Neural cell (in vitro differentiated cells): ENCODE data around the gene VSIG10. TPM values are rescaled to one million over a fixed set of nuclear protein-coding genes. Genes with fewer than 3 reads are reported as not detected.

Experiments used
- H2AFZ ChIP-seq: fragments of 200-600, 300-800 bp; sonication (generic), shearing (Covaris generic); 2 replicates; pipeline ENCODE4 v1.6.0; 2014; ENCODE audit warnings: low read depth, mild to moderate bottlenecking, antibody characterized with exemption, low read length, moderate library complexity
- H3F3A ChIP-seq: fragments of 200-600 bp; shearing (Covaris generic); 2 replicates; pipeline ENCODE4 v1.6.1; 2016; ENCODE audit warnings: mild to moderate bottlenecking, moderate library complexity, mixed read lengths, antibody characterized with exemption, low read length; ENCODE audit not compliant: insufficient read depth, poor library complexity, severe bottlenecking
- H3K27ac ChIP-seq: fragments of 200-600, 300-800 bp; sonication (generic), shearing (Covaris generic); 2 replicates; pipeline ENCODE4 v1.5.1; 2014; ENCODE audit warnings: mild to moderate bottlenecking, low read length, moderate library complexity
- H3K27me3 ChIP-seq: fragments of 300-800, 200-600 bp; sonication (generic), shearing (Covaris generic); 2 replicates; pipeline ENCODE4 v1.6.0; 2014; ENCODE audit warnings: mild to moderate bottlenecking, low read depth, low read length, moderate library complexity; ENCODE audit not compliant: insufficient read depth
- H3K36me3 ChIP-seq: fragments of 300-800, 200-600 bp; sonication (generic), shearing (Covaris generic); 2 replicates; pipeline ENCODE4 v1.5.1; 2014; ENCODE audit warnings: mild to moderate bottlenecking, antibody characterized with exemption, low read length, moderate library complexity; ENCODE audit not compliant: insufficient read depth
- H3K4me2 ChIP-seq: fragments of 300-800, 200-600 bp; sonication (generic), shearing (Covaris generic); 2 replicates; pipeline ENCODE4 v1.6.0; 2014; ENCODE audit warnings: mild to moderate bottlenecking, low read length
- H3K4me3 ChIP-seq: fragments of 300-800, 200-600 bp; sonication (generic), shearing (Covaris generic); 2 replicates; pipeline ENCODE4 v1.5.1; 2014; ENCODE audit warnings: mild to moderate bottlenecking, low read length, moderate library complexity
- H3K79me2 ChIP-seq: fragments of 200-600 bp; shearing (Covaris generic); replicated peaks from 2 replicates; pipeline ENCODE4 v1.6.0; 2014; ENCODE audit warnings: mild to moderate bottlenecking, low read length, moderate library complexity; ENCODE audit not compliant: insufficient read depth
- H3K9ac ChIP-seq: fragments of 300-800, 200-600 bp; sonication (generic), shearing (Covaris generic); 2 replicates; pipeline ENCODE4 v1.6.1; 2016; ENCODE audit warnings: mild to moderate bottlenecking, low read length, mixed read lengths
- H3K9me2 ChIP-seq: fragments of 200-600 bp; shearing (Covaris generic); 2 replicates; pipeline ENCODE4 v1.6.1; 2016; ENCODE audit warnings: mild to moderate bottlenecking, low read length, mixed read lengths; ENCODE audit not compliant: insufficient read depth
- H3K9me3 ChIP-seq: fragments of 200-600, 300-800 bp; sonication (generic), shearing (Covaris generic); 2 replicates; pipeline ENCODE4 v1.6.1; 2016; ENCODE audit warnings: mild to moderate bottlenecking, mixed run types, low read length, moderate library complexity, mixed read lengths
- H4K20me1 ChIP-seq: fragments of 200-600 bp; shearing (Covaris generic); 2 replicates; pipeline ENCODE4 v1.6.1; 2016; ENCODE audit warnings: mild to moderate bottlenecking, mixed run types; ENCODE audit not compliant: insufficient read depth
- EP300 ChIP-seq: fragments of 450-650 bp; conservative IDR thresholded peaks from 2 replicates; pipeline ENCODE4 v1.6.1; 2014; ENCODE audit warnings: antibody characterized with exemption, mild to moderate bottlenecking, moderate library complexity; ENCODE audit not compliant: poor library complexity, severe bottlenecking
- EZH2 ChIP-seq: fragments of 200-600, 300-800 bp; shearing (Covaris generic), sonication (generic); IDR thresholded peaks from 2 replicates; pipeline ENCODE4 v1.6.1; 2014; ENCODE audit warnings: antibody characterized with exemption, low read length, borderline replicate concordance, mild to moderate bottlenecking; ENCODE audit not compliant: insufficient read depth, poor library complexity, severe bottlenecking
- MXI1 ChIP-seq: fragments of 450-650 bp; conservative IDR thresholded peaks from 2 replicates; pipeline ENCODE4 v1.6.1; 2014; ENCODE audit warnings: antibody characterized with exemption, mild to moderate bottlenecking; ENCODE audit not compliant: poor library complexity, severe bottlenecking
- POLR2AphosphoS5 ChIP-seq: IDR thresholded peaks from 2 replicates; pipeline ENCODE4 v1.6.1; 2012
- RAD21 ChIP-seq: fragments of 450-650 bp; conservative IDR thresholded peaks from 2 replicates; pipeline ENCODE4 v1.6.1; 2014; ENCODE audit warnings: antibody characterized with exemption, mild to moderate bottlenecking, moderate library complexity
- SMC3 ChIP-seq: fragments of 450-650 bp; conservative IDR thresholded peaks from 2 replicates; pipeline ENCODE4 v1.6.1; 2014; ENCODE audit warnings: antibody characterized with exemption, mild to moderate bottlenecking, moderate library complexity; ENCODE audit not compliant: poor library complexity
- TAF1 ChIP-seq: IDR thresholded peaks from 2 replicates; pipeline ENCODE4 v1.6.1; 2012; ENCODE audit warnings: low read depth
- polyA plus RNA-seq: library from polyadenylated mRNA; depleted of rRNA; stranded (reverse); fragments of >200 nt; gene quantifications from 2 replicates; pipeline ENCODE4 v1.2.3, GENCODE V29; 2014
- TF ChIP-seq, protein P1 (sequence below): fragments of 450-650 bp; IDR thresholded peaks from 2 replicates; pipeline ENCODE4 v1.5.1; 2014; ENCODE audit warnings: antibody characterized with exemption, mild to moderate bottlenecking, moderate library complexity; ENCODE audit not compliant: poor library complexity, severe bottlenecking
- TF ChIP-seq, protein P2 (sequence below): IDR thresholded peaks from 2 replicates; pipeline ENCODE4 v1.6.1; 2012; ENCODE audit warnings: borderline replicate concordance

Gene VSIG10
- polyA plus RNA-seq, 1 donor from 2014 or later: 2.0 TPM

DNA sequence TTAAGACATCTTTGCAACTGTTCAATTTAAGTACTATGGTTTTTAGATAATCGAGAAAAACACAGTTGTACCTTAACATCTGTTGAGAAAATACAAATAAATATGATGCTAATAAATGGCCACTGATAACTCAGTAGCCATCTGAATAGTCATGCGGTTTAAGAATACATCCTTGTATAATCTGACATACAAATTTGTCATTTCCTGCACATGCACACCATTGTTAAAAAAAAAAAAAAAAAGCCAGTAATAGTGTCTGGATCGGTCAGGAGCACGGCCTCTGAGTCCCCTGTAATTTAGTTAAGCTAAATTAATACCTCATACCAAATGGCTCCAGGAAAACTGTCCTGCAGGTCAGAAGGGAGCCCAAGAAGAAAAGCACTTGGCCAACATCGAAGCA lies 70.5 kb downstream of the VSIG10 start:
- TF ChIP-seq EZH2 (no peak), POLR2AphosphoS5 (no peak), MXI1 (no peak), SMC3 (no peak), EP300 (no peak), TAF1 (no peak), RAD21 (no peak)
- TF ChIP-seq, protein P1, sequence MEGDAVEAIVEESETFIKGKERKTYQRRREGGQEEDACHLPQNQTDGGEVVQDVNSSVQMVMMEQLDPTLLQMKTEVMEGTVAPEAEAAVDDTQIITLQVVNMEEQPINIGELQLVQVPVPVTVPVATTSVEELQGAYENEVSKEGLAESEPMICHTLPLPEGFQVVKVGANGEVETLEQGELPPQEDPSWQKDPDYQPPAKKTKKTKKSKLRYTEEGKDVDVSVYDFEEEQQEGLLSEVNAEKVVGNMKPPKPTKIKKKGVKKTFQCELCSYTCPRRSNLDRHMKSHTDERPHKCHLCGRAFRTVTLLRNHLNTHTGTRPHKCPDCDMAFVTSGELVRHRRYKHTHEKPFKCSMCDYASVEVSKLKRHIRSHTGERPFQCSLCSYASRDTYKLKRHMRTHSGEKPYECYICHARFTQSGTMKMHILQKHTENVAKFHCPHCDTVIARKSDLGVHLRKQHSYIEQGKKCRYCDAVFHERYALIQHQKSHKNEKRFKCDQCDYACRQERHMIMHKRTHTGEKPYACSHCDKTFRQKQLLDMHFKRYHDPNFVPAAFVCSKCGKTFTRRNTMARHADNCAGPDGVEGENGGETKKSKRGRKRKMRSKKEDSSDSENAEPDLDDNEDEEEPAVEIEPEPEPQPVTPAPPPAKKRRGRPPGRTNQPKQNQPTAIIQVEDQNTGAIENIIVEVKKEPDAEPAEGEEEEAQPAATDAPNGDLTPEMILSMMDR: no peak
- TF ChIP-seq, protein P2, sequence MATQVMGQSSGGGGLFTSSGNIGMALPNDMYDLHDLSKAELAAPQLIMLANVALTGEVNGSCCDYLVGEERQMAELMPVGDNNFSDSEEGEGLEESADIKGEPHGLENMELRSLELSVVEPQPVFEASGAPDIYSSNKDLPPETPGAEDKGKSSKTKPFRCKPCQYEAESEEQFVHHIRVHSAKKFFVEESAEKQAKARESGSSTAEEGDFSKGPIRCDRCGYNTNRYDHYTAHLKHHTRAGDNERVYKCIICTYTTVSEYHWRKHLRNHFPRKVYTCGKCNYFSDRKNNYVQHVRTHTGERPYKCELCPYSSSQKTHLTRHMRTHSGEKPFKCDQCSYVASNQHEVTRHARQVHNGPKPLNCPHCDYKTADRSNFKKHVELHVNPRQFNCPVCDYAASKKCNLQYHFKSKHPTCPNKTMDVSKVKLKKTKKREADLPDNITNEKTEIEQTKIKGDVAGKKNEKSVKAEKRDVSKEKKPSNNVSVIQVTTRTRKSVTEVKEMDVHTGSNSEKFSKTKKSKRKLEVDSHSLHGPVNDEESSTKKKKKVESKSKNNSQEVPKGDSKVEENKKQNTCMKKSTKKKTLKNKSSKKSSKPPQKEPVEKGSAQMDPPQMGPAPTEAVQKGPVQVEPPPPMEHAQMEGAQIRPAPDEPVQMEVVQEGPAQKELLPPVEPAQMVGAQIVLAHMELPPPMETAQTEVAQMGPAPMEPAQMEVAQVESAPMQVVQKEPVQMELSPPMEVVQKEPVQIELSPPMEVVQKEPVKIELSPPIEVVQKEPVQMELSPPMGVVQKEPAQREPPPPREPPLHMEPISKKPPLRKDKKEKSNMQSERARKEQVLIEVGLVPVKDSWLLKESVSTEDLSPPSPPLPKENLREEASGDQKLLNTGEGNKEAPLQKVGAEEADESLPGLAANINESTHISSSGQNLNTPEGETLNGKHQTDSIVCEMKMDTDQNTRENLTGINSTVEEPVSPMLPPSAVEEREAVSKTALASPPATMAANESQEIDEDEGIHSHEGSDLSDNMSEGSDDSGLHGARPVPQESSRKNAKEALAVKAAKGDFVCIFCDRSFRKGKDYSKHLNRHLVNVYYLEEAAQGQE: no peak
- Histone ChIP-seq H3K9me3 (no peaks in the 10 kb centered on the region), H3K4me2 (no peak overlapping the region), H3K9ac (no peak overlapping the region), H3K27me3 (no peaks in the 10 kb centered on the region), H3K36me3 (peaks cover 6% of the 10 kb centered on the region), H3K4me3 (no peak overlapping the region), H3K79me2 (no peaks in the 10 kb centered on the region), H2AFZ (no peak overlapping the region), H3K9me2 (no peaks in the 10 kb centered on the region), H4K20me1 (no peaks in the 10 kb centered on the region), H3K27ac (no peak overlapping the region), H3F3A (no peaks in the 10 kb centered on the region)

GRCh38 chr12:118032188-118032587 lies 71.6 kb downstream of the VSIG10 start:
- Histone ChIP-seq H3K4me3 (no peak overlapping the region), H3K9ac (no peak overlapping the region), H3K27ac (no peak overlapping the region), H3K79me2 (no peaks in the 10 kb centered on the region), H3K36me3 (peaks cover 6% of the 10 kb centered on the region), H4K20me1 (no peaks in the 10 kb centered on the region), H3F3A (no peaks in the 10 kb centered on the region), H3K9me2 (no peaks in the 10 kb centered on the region), H2AFZ (no peak overlapping the region), H3K4me2 (no peak overlapping the region), H3K9me3 (no peaks in the 10 kb centered on the region), H3K27me3 (no peaks in the 10 kb centered on the region)
- TF ChIP-seq, protein P1: no peak
- TF ChIP-seq EZH2: no peak
- no peak for TF ChIP-seq EP300
- no peak for TF ChIP-seq POLR2AphosphoS5
- TF ChIP-seq, protein P2: no peak
- no peak for TF ChIP-seq MXI1
- TF ChIP-seq TAF1: no peak
- no peak for TF ChIP-seq SMC3
- TF ChIP-seq RAD21: no peak
